H1 (cell line): ENCODE results near the gene KSR2. TPM values are rescaled to one million over a fixed set of nuclear protein-coding genes. Genes with fewer than 3 reads are reported as not detected.

Experiments
- CTCF ChIA-PET: fragments of 300-600 bp; sonication (Branson Sonifier 250); formaldehyde crosslinking; loops from one replicate; lab custom pipeline; 2021; ENCODE audit not compliant: partially characterized antibody; lab: Charles Lee
- POLR2A ChIA-PET: fragments of 300-600 bp; sonication (Branson Sonifier 250); formaldehyde crosslinking; loops from one replicate; lab custom pipeline; 2021; ENCODE audit warnings: inconsistent platforms; ENCODE audit not compliant: partially characterized antibody; lab: Charles Lee
- DNase-seq, 2 experiments: peaks; one replicate each; pipeline versions ENCODE4 v3.0.0 to v3.0.0-alpha.2; 2010 to 2022; ENCODE audit warnings: low spot score in 2 of 2, low read depth in 1 of 2, mixed read lengths in 1 of 2
- FAIRE-seq: peaks from 2 replicates; lab custom pipeline; 2011; peaks lifted over from hg19 to GRCh38; lab: Jason Lieb, UNC
- H2AFZ ChIP-seq: 2 replicates; pipeline ENCODE4 v1.8.1; 2012; ENCODE audit warnings: low read length, inconsistent platforms
- H2AK5ac ChIP-seq: 2 replicates; pipeline ENCODE4 v1.6.1; 2013; ENCODE audit warnings: low read depth, low read length
- H2BK120ac ChIP-seq: replicated peaks from 2 replicates; pipeline ENCODE3; 2013; ENCODE audit warnings: low read depth, low read length, inconsistent platforms
- H2BK12ac ChIP-seq: 2 replicates; pipeline ENCODE4 v1.6.1; 2013; ENCODE audit warnings: low read depth, low read length
- H2BK15ac ChIP-seq: 2 replicates; pipeline ENCODE4 v1.6.1; 2013; ENCODE audit warnings: low read length
- H2BK20ac ChIP-seq: 2 replicates; pipeline ENCODE4 v1.6.1; 2013; ENCODE audit warnings: low read length
- H2BK5ac ChIP-seq: 2 replicates; pipeline ENCODE4 v1.6.1; 2013; ENCODE audit warnings: low read depth, low read length
- H3K14ac ChIP-seq: 2 replicates; pipeline ENCODE4 v1.6.1; 2013; ENCODE audit warnings: inconsistent platforms; ENCODE audit not compliant: insufficient read length
- H3K18ac ChIP-seq: 2 replicates; pipeline ENCODE4 v1.6.1; 2013; ENCODE audit warnings: low read length; ENCODE audit errors: extremely low read depth
- H3K23ac ChIP-seq: 2 replicates; pipeline ENCODE4 v1.6.1; 2013; ENCODE audit warnings: inconsistent platforms; ENCODE audit not compliant: insufficient read length
- H3K23me2 ChIP-seq: 2 replicates; pipeline ENCODE4 v1.6.1; 2013; ENCODE audit warnings: low read depth, low read length
- H3K27ac ChIP-seq: 2 replicates; pipeline ENCODE4 v1.6.1; 2011; ENCODE audit warnings: low read depth, low read length, inconsistent platforms
- H3K27me3 ChIP-seq, 4 experiments: replicated peaks in 1 of 4; 1 replicate in 1 of 4; 2 replicates in 3 of 4; pipeline versions ENCODE4 v1.6.1 to v1.8.1; 2011 to 2013; ENCODE audit warnings: low read length in 3 of 4, mild to moderate bottlenecking in 3 of 4, inconsistent platforms in 2 of 4, mixed read lengths in 2 of 4, moderate library complexity in 1 of 4; ENCODE audit not compliant: control insufficient read depth in 3 of 4, insufficient read depth in 3 of 4; ENCODE audit errors: extremely low read depth in 1 of 4
- H3K36me3 ChIP-seq, 4 experiments: 2 replicates each; pipeline versions ENCODE4 v1.6.1 to v1.8.1; 2011 to 2013; ENCODE audit warnings: mild to moderate bottlenecking in 4 of 4, low read length in 3 of 4, moderate library complexity in 2 of 4, control low read depth in 1 of 4, inconsistent platforms in 1 of 4; ENCODE audit not compliant: insufficient read depth in 4 of 4, control insufficient read depth in 2 of 4
- H3K4ac ChIP-seq: replicated peaks from 2 replicates; pipeline ENCODE3; 2013; ENCODE audit warnings: low read length, low read depth, mixed read lengths, inconsistent platforms; ENCODE audit not compliant: insufficient read length
- H3K4me1 ChIP-seq, 4 experiments: replicated peaks in 1 of 4; 1 replicate in 1 of 4; 2 replicates in 3 of 4; pipeline versions ENCODE4 v1.6.1 to v1.8.1; 2011 to 2013; ENCODE audit warnings: low read length in 3 of 4, inconsistent platforms in 2 of 4, mixed read lengths in 1 of 4; ENCODE audit not compliant: insufficient read depth in 4 of 4, control insufficient read depth in 3 of 4
- H3K4me2 ChIP-seq, 2 experiments: 2 replicates each; pipeline versions ENCODE4 v1.6.1 to v1.8.1; 2011 to 2013; ENCODE audit warnings: low read depth in 2 of 2, low read length in 2 of 2, control low read depth in 1 of 2, inconsistent platforms in 1 of 2, mild to moderate bottlenecking in 1 of 2; ENCODE audit not compliant: insufficient read depth in 1 of 2
- H3K4me3 ChIP-seq, 4 experiments: fragments of 200-600, 300-600 bp in 1 of 4; sonication (generic), shearing (Covaris generic), sonication (Bioruptor Twin) in 1 of 4; 2 replicates each; pipeline versions ENCODE4 v1.5.1 to v1.8.1; 2011 to 2016; ENCODE audit warnings: low read length in 4 of 4, low read depth in 3 of 4, control low read depth in 2 of 4, inconsistent platforms in 2 of 4, mild to moderate bottlenecking in 2 of 4, mixed read lengths in 1 of 4, moderate library complexity in 1 of 4; ENCODE audit not compliant: insufficient read depth in 2 of 4; ENCODE audit errors: extremely low read depth in 1 of 4
- H3K56ac ChIP-seq: replicated peaks from 2 replicates; pipeline ENCODE3; 2013; ENCODE audit warnings: low read depth, mild to moderate bottlenecking, mixed read lengths, low read length, inconsistent platforms; ENCODE audit not compliant: insufficient read length
- H3K79me1 ChIP-seq: 2 replicates; pipeline ENCODE4 v1.6.1; 2013; ENCODE audit warnings: low read depth, low read length, control low read depth
- H3K79me2 ChIP-seq, 2 experiments: 2 replicates each; pipeline versions ENCODE4 v1.6.1 to v1.8.1; 2012 to 2013; ENCODE audit warnings: low read length in 2 of 2, mild to moderate bottlenecking in 2 of 2, inconsistent platforms in 1 of 2; ENCODE audit not compliant: insufficient read depth in 2 of 2, control insufficient read depth in 1 of 2
- H3K9ac ChIP-seq, 4 experiments: replicated peaks in 1 of 4; 1 replicate in 1 of 4; 2 replicates in 3 of 4; pipeline versions ENCODE4 v1.6.1 to v1.8.1; 2011 to 2013; ENCODE audit warnings: low read depth in 3 of 4, low read length in 3 of 4, control low read depth in 2 of 4, mild to moderate bottlenecking in 2 of 4, moderate library complexity in 2 of 4, inconsistent platforms in 1 of 4; ENCODE audit errors: extremely low read depth in 1 of 4
- H3K9me3 ChIP-seq, 2 experiments: 2 replicates each; pipeline versions ENCODE4 v1.6.1 to v1.8.1; 2012 to 2013; ENCODE audit warnings: mild to moderate bottlenecking in 2 of 2, moderate library complexity in 2 of 2, control low read depth in 1 of 2, inconsistent platforms in 1 of 2, low read depth in 1 of 2, low read length in 1 of 2, mixed read lengths in 1 of 2; ENCODE audit not compliant: insufficient read depth in 2 of 2
- H4K20me1 ChIP-seq, 2 experiments: replicated peaks in 1 of 2; 2 replicates each; pipeline versions ENCODE3 to v1.8.1; 2011 to 2013; ENCODE audit warnings: inconsistent platforms in 2 of 2, low read length in 2 of 2, mild to moderate bottlenecking in 1 of 2; ENCODE audit not compliant: insufficient read depth in 2 of 2, control insufficient read depth in 1 of 2
- H4K5ac ChIP-seq: 2 replicates; pipeline ENCODE4 v1.6.1; 2013; ENCODE audit warnings: low read length, low read depth, mixed read lengths, inconsistent platforms; ENCODE audit not compliant: insufficient read length
- H4K8ac ChIP-seq: 2 replicates; pipeline ENCODE4 v1.8.0; 2013; ENCODE audit warnings: mild to moderate bottlenecking, moderate library complexity, low read length, inconsistent platforms; ENCODE audit not compliant: insufficient read depth; ENCODE audit errors: extremely low read depth
- H4K91ac ChIP-seq: replicated peaks from 2 replicates; pipeline ENCODE3; 2013; ENCODE audit warnings: low read length, mixed read lengths, inconsistent platforms; ENCODE audit not compliant: insufficient read length
- BCL11A ChIP-seq, 2 experiments: IDR thresholded peaks; one replicate each; pipeline ENCODE4 v1.6.1; 2011; ENCODE audit warnings: low read depth in 2 of 2, low read length in 2 of 2, mild to moderate bottlenecking in 2 of 2
- CTCF ChIP-seq, 3 experiments: IDR thresholded peaks; 1 replicate in 2 of 3; 2 replicates in 1 of 3; pipeline versions ENCODE4 v1.5.1 to v1.6.1; 2011; ENCODE audit warnings: low read length in 3 of 3, mild to moderate bottlenecking in 3 of 3, inconsistent platforms in 2 of 3, low read depth in 1 of 3, moderate library complexity in 1 of 3; ENCODE audit not compliant: insufficient read depth in 1 of 3; ENCODE audit errors: control extremely low read depth in 1 of 3
- E2F6 ChIP-seq: IDR thresholded peaks from 2 replicates; pipeline ENCODE4 v1.6.1; 2012; ENCODE audit warnings: inconsistent platforms
- HDAC6 ChIP-seq: IDR thresholded peaks from one replicate; pipeline ENCODE4 v1.7.1; 2012; ENCODE audit warnings: low read depth, mild to moderate bottlenecking, inconsistent platforms, low read length, moderate library complexity
- POU5F1 ChIP-seq: IDR thresholded peaks from 2 replicates; pipeline ENCODE4 v1.6.1; 2011; ENCODE audit warnings: low read depth, mild to moderate bottlenecking, low read length, moderate library complexity
- SRF ChIP-seq: IDR thresholded peaks from 2 replicates; pipeline ENCODE4 v1.6.1; 2011; ENCODE audit warnings: mild to moderate bottlenecking, low read depth, low read length, moderate library complexity
- TAF7 ChIP-seq: optimal IDR thresholded peaks from 2 replicates; pipeline ENCODE3; 2011; ENCODE audit warnings: low read depth, mild to moderate bottlenecking, inconsistent platforms, low read length, moderate library complexity, borderline replicate concordance
- ZNF274 ChIP-seq: IDR thresholded peaks from 2 replicates; pipeline ENCODE4 v1.7.0; 2012; ENCODE audit warnings: low read length, borderline replicate concordance; ENCODE audit errors: extremely low read depth
- WGBS, 2 experiments: shearing (Covaris generic) in 1 of 2; methylation state at CpG; one replicate each; pipeline versions ENCODE4 v1.1.6 to v1.1.7; 2013 to 2015; ENCODE audit warnings: low lambda C conversion rate in 2 of 2, mixed read lengths in 2 of 2, inconsistent platforms in 1 of 2, low coverage in 1 of 2, missing lambda C conversion rate in 1 of 2; ENCODE audit not compliant: insufficient replicate concordance in 2 of 2, insufficient coverage in 1 of 2, insufficient read length in 1 of 2; ENCODE audit errors: extremely low coverage in 1 of 2, missing lambda C conversion rate in 1 of 2; 5-methylcytosine and 5-hydroxymethylcytosine counted together
- polyA plus RNA-seq, 7 experiments: library from polyadenylated mRNA; depleted of rRNA in 3 of 7; stranded (reverse) in 5 of 7; unstranded in 2 of 7; fragments of >200 nt in 5 of 7; fragments of 200-250 nt in 2 of 7; gene quantifications; 1 replicate in 5 of 7; 2 replicates in 1 of 7; 4 replicates in 1 of 7; pipeline versions ENCODE4 v1.2.1 to v1.2.3, GENCODE V29; 2011 to 2013; ENCODE audit warnings: missing spikeins in 2 of 7, mixed read lengths in 2 of 7
- total RNA-seq: library from RNA; stranded (reverse); fragmentation: NEBNext Ultra II Directional; extraction: Animal tissue kit (Norgen Biotek cat#: 25700); gene quantifications from 2 replicates; pipeline ENCODE4 v1.2.1, GENCODE V29; 2021

KSR2 gene
- total and polyA plus RNA-seq, 2 of the 8 experiments (the other 6 are each of a cell fraction or from before 2014, with no cell fraction given) = 0.74 to 2.2 TPM

- CTCF ChIA-PET = interaction anchor here (1.1 to 1.6 kb wide), 2 partner anchors 25 to 27 kb away, joined by 3 read pairs; no protein-coding TSS in a partner anchor
- WGBS, 2 experiments = 93% methylated on average over 7 of the region's 7 CpGs; no CpG with 5 or more reads in 1 of the 2 experiments
- Histone ChIP-seq H2BK20ac (no peak overlapping the region), H3K36me3 (no peaks in the 10 kb centered on the region), H3K18ac (no peak overlapping the region)
- TF ChIP-seq BCL11A (IDR thresholded peaks at IDR 0.05; ENCODE audit: low read depth in 2 of 2, low read length in 2 of 2) (no peak), HDAC6 (no peak), ZNF274 (no peak), CTCF (IDR thresholded peaks at IDR 0.05; ENCODE audit: control extremely low read depth in 1 of 3, insufficient read depth in 1 of 3, low read depth in 1 of 3, low read length in 3 of 3) (no peak), TAF7 (no peak), E2F6 (no peak), POU5F1 (no peak), SRF (no peak)
- TF ChIP-seq, all 59 proteins: peak for 0
- Histone ChIP-seq H3K4ac (no peak overlapping the region), H3K23me2 (no peaks in the 10 kb centered on the region), H3K9me3 (no peaks in the 10 kb centered on the region), H4K91ac (no peak overlapping the region), H3K4me2 (no peak overlapping the region), H3K4me1 (peaks cover 0 to 5% (median 3%) of the 10 kb centered on the region in 4 experiments; a peak in 3 of 7 replicates), H2BK120ac (no peak overlapping the region), H3K9ac (no peak overlapping the region), H3K23ac (no peak overlapping the region), H3K4me3 (no peak overlapping the region), H4K5ac (no peak overlapping the region), H2BK12ac (no peak overlapping the region), H2AFZ (no peak overlapping the region), H2BK15ac (no peak overlapping the region), H3K14ac (no peak overlapping the region), H2BK5ac (no peak overlapping the region), H3K79me2 (no peaks in the 10 kb centered on the region), H4K20me1 (no peaks in the 10 kb centered on the region), H4K8ac (no peak overlapping the region), H2AK5ac (no peak overlapping the region), H3K27me3 (no peaks in the 10 kb centered on the region), H3K79me1 (no peaks in the 10 kb centered on the region), H3K27ac (no peak overlapping the region), H3K56ac (no peak overlapping the region)
- POLR2A ChIA-PET = no interaction called here
- FAIRE-seq (no peak), DNase-seq (no peak)
Measured at GRCh38 chr12:117491711-117492110, 477.1 kb downstream of the KSR2 start.
